PC-3 (cell line): ENCODE measurements around the gene TMC3. TPM values are rescaled to one million over a fixed set of nuclear protein-coding genes. Genes with fewer than 3 reads are reported as not detected.
A peak's percentile ranks its signal among the peaks of the same experiment; 100 is the strongest.

Source experiments
- ATAC-seq: fragments of 200-7000 bp; cut with Tn5 transposase; 2 replicates; pipeline ENCODE4 v1.9.1; 2020; ENCODE audit warnings: mild to moderate bottlenecking, moderate library complexity
- BruUV-seq: library from RNA; stranded (reverse); fragments of 400-500 nt; replicated peaks from 2 replicates; lab custom pipeline; 2021; lab: Mats Ljungman, UMichigan
- CTCF ChIA-PET: fragments of 300-600 bp; sonication (Branson Sonifier 250); formaldehyde crosslinking; loops from one replicate; lab custom pipeline; 2022; ENCODE audit warnings: antibody characterized with exemption; lab: Charles Lee
- POLR2A ChIA-PET: fragments of 300-600 bp; sonication (Branson Sonifier 250); formaldehyde crosslinking; loops from one replicate; lab custom pipeline; 2022; ENCODE audit warnings: antibody characterized with exemption; ENCODE audit not compliant: unreplicated experiment; lab: Charles Lee
- DNase-seq: peaks from one replicate; pipeline ENCODE4 v3.0.0-alpha.2; 2015
- H2AFZ ChIP-seq: fragments of 300-600 bp; sonication (generic); 2 replicates; pipeline ENCODE4 v1.6.0; 2016; ENCODE audit warnings: antibody characterized with exemption, low read length
- H3F3A ChIP-seq: fragments of 300-600 bp; sonication (generic); one replicate; pipeline ENCODE4 v1.6.0; 2017; ENCODE audit warnings: antibody characterized with exemption, low read length, control low read depth, mild to moderate bottlenecking; ENCODE audit not compliant: unreplicated experiment
- H3K27ac ChIP-seq: fragments of 300-600 bp; sonication (generic); 2 replicates; pipeline ENCODE4 v1.5.1; 2016; ENCODE audit warnings: mild to moderate bottlenecking, low read length
- H3K27me3 ChIP-seq: fragments of 300-600 bp; sonication (generic); 2 replicates; pipeline ENCODE4 v1.6.1; 2016; ENCODE audit warnings: low read length, mixed read lengths
- H3K36me3 ChIP-seq: fragments of 300-600 bp; sonication (generic); 2 replicates; pipeline ENCODE4 v1.6.1; 2016; ENCODE audit warnings: low read depth, mixed run types, low read length, mixed read lengths
- H3K4me1 ChIP-seq: fragments of 300-600 bp; sonication (generic); 2 replicates; pipeline ENCODE4 v1.5.1; 2016; ENCODE audit warnings: low read length; ENCODE audit not compliant: insufficient read depth
- H3K4me2 ChIP-seq: fragments of 300-600 bp; sonication (generic); 2 replicates; pipeline ENCODE4 v1.6.0; 2016; ENCODE audit warnings: low read length
- H3K4me3 ChIP-seq: fragments of 300-600 bp; sonication (generic); 2 replicates; pipeline ENCODE4 v1.5.1; 2016; ENCODE audit warnings: mild to moderate bottlenecking, low read length, mixed read lengths
- H3K79me2 ChIP-seq: fragments of 300-600 bp; sonication (generic); 2 replicates; pipeline ENCODE4 v1.6.1; 2017; ENCODE audit warnings: low read length, mixed read lengths
- H3K9ac ChIP-seq: fragments of 300-600 bp; sonication (generic); 2 replicates; pipeline ENCODE4 v1.6.0; 2016; ENCODE audit warnings: mild to moderate bottlenecking, low read length
- H3K9me2 ChIP-seq: fragments of 300-600 bp; sonication (generic); replicated peaks from 2 replicates; pipeline ENCODE4 v1.6.1; 2016; ENCODE audit warnings: mixed run types, low read length, mixed read lengths
- H3K9me3 ChIP-seq: fragments of 300-600 bp; sonication (generic); 2 replicates; pipeline ENCODE4 v1.6.1; 2016; ENCODE audit warnings: low read length, mixed read lengths
- H4K20me1 ChIP-seq: fragments of 300-600 bp; sonication (generic); 2 replicates; pipeline ENCODE4 v1.6.1; 2016; ENCODE audit warnings: low read length, mixed read lengths
- CTCF ChIP-seq: fragments of 300-600 bp; sonication (generic); conservative IDR thresholded peaks from 2 replicates; pipeline ENCODE4 v1.5.1; 2017; ENCODE audit warnings: antibody characterized with exemption, low read depth, mild to moderate bottlenecking, low read length
- EZH2 ChIP-seq: fragments of 300-600 bp; sonication (generic); IDR thresholded peaks from one replicate; pipeline ENCODE4 v1.6.1; 2017; ENCODE audit warnings: antibody characterized with exemption, mild to moderate bottlenecking, low read length; ENCODE audit not compliant: unreplicated experiment
- EZH2phosphoT487 ChIP-seq: fragments of 300-600 bp; sonication (generic); IDR thresholded peaks from 2 replicates; pipeline ENCODE4 v1.6.1; 2018; ENCODE audit warnings: mild to moderate bottlenecking, antibody characterized with exemption, low read length, borderline replicate concordance
- intact Hi-C: fragments of 100-400 bp; cut with micrococcal nuclease; formaldehyde crosslinking; loops from 2 replicates; pipeline ENCODE4 v1.9.0; 2023
- total RNA-seq: library from RNA; depleted of rRNA; stranded (reverse); fragments of >200 nt; gene quantifications from 2 replicates; pipeline ENCODE4 v1.2.3, GENCODE V29; 2014

Gene TMC3
- total RNA-seq, 1 experiment from 2014 or later = not detected

GRCh38 chr15:81338170-81339007, 35.6 kb downstream of the TMC3 start:
- DNase-seq (peak; percentile 93), ATAC-seq (peak; percentile 81)
- TF ChIP-seq CTCF (no peak), EZH2phosphoT487 (no peak), EZH2 (no peak)
- H3K27ac ChIP-seq = 0 out of 2 replicates have a peak overlapping the region, but pooled peaks have one; percentile 10
- H3K4me3 ChIP-seq = no peak overlapping the region
- ChIA-PET POLR2A (no interaction called here), CTCF (no interaction called here)
- no peaks in the 10 kb centered on the region for H3F3A ChIP-seq
- no peak overlapping the region for H3K9ac ChIP-seq
- no peaks in the 10 kb centered on the region for H3K27me3 ChIP-seq
- H3K4me2 ChIP-seq = peak overlapping the region; percentile 38
- no peaks in the 10 kb centered on the region for H3K9me3 ChIP-seq
- H2AFZ ChIP-seq = no peak overlapping the region
- H3K9me2 ChIP-seq = no peaks in the 10 kb centered on the region
- intact Hi-C loops = loop anchor here (1.0 to 2.0 kb wide), 3 partner anchors 14 to 64 kb away; partner anchors contain the start of gene STARD5
- BruUV-seq = no TSS peak
- no peaks in the 10 kb centered on the region for H3K79me2 ChIP-seq
- no peaks in the 10 kb centered on the region for H4K20me1 ChIP-seq
- H3K4me1 ChIP-seq = peaks cover 17% of the 10 kb centered on the region
- no peaks in the 10 kb centered on the region for H3K36me3 ChIP-seq

- Histone ChIP-seq H3K9me3 (no peaks in the 10 kb centered on the region), H3K27ac (no peak overlapping the region), H3K36me3 (no peaks in the 10 kb centered on the region), H3K79me2 (no peaks in the 10 kb centered on the region), H3F3A (no peaks in the 10 kb centered on the region), H3K9ac (no peak overlapping the region), H3K4me1 (peaks cover 17% of the 10 kb centered on the region), H3K9me2 (no peaks in the 10 kb centered on the region), H3K4me3 (no peak overlapping the region), H4K20me1 (no peaks in the 10 kb centered on the region), H3K27me3 (no peaks in the 10 kb centered on the region), H3K4me2 (0 out of 2 replicates have a peak overlapping the region, but pooled peaks have one; percentile 4), H2AFZ (no peak overlapping the region)
- no TSS peak for BruUV-seq
- intact Hi-C loops = loop anchor here (1.0 to 2.0 kb wide), 3 partner anchors 13 to 63 kb away; partner anchors contain the start of gene STARD5
- ChIA-PET POLR2A (no interaction called here), CTCF (no interaction called here)
- DNase-seq (no peak), ATAC-seq (no peak)
- TF ChIP-seq EZH2phosphoT487 (no peak), CTCF (no peak), EZH2 (no peak)
These were observed 36.3 kb downstream of the TMC3 start for GRCh38 chr15:81337713-81338157.

- Histone ChIP-seq H3K9me2 (no peaks in the 10 kb centered on the region), H3K4me2 (no peak overlapping the region), H3K79me2 (no peaks in the 10 kb centered on the region), H3K4me1 (peaks cover 17% of the 10 kb centered on the region), H3K9ac (no peak overlapping the region), H4K20me1 (no peaks in the 10 kb centered on the region), H3K4me3 (no peak overlapping the region), H3K9me3 (no peaks in the 10 kb centered on the region), H3K27me3 (no peaks in the 10 kb centered on the region), H3K27ac (no peak overlapping the region), H3K36me3 (no peaks in the 10 kb centered on the region), H2AFZ (no peak overlapping the region), H3F3A (no peaks in the 10 kb centered on the region)
- no peak for TF ChIP-seq EZH2phosphoT487
- TF ChIP-seq EZH2 = no peak
- no peak for TF ChIP-seq CTCF
- ATAC-seq (no peak), DNase-seq (no peak)
- POLR2A ChIA-PET = no interaction called here
- BruUV-seq = no TSS peak
- intact Hi-C loops = no loop called here
- CTCF ChIA-PET = no interaction called here
These were observed 36.8 kb downstream of the TMC3 start for GRCh38 chr15:81337241-81337640.
